ENCODE results near the gene SORT1. TPM values are rescaled to one million over a fixed set of nuclear protein-coding genes. Genes with fewer than 3 reads are reported as not detected.
"Not testable (repeated sequence)": the region's sequence is repeated elsewhere in the genome, so short reads cannot be mapped to it uniquely, and the experiment has no call there.

The SORT1 gene
- total and polyA plus RNA-seq, 2 of the 4 experiments (the other 2 are of a cell fraction), result 15.8 to 16.7 TPM

- H2AK9ac ChIP-seq (replicated peaks; ENCODE audit: low read depth, low read length, poor library complexity), result no peak overlapping the region
- DNase-seq (no peak), ATAC-seq (ENCODE audit: low read depth) (no peak)
- ChIA-PET CTCF (interaction anchor here (0.9 kb wide), 1 partner anchor 20 kb away, joined by 3 read pairs; no protein-coding TSS in a partner anchor), POLR2A (ENCODE audit: unreplicated experiment) (no interaction called here)
- H4K5ac ChIP-seq (ENCODE audit: low read depth, low read length), result no peak overlapping the region
- in situ Hi-C loops (cut with MboI; ENCODE audit: low sequenced_read_pairs), result no loop called here
- H3K4me2 ChIP-seq (ENCODE audit: low read depth, low read length), result no peak overlapping the region
- no peak overlapping the region for H3K9ac ChIP-seq (ENCODE audit: low read depth, low read length)
- peak overlapping the region; percentile 68; the same call in 1 of the 2 replicates for H2BK120ac ChIP-seq (ENCODE audit: low read depth, low read length)
- H3K36me3 ChIP-seq (ENCODE audit: control insufficient read depth, insufficient read depth, low read length), result no peaks in the 10 kb centered on the region
- peaks cover 29 to 74% of the 10 kb centered on the region in 2 experiments for H3K79me1 ChIP-seq (ENCODE audit: low read depth in 1 of 2, low read length in 2 of 2)
- BruUV-seq (replicated peaks), result no TSS peak
- intact Hi-C loops (cut with micrococcal nuclease), result no loop called here
- no peak overlapping the region for H3K56ac ChIP-seq (ENCODE audit: extremely low read depth, insufficient read depth, low read length)
- H2AFZ ChIP-seq (replicated peaks; ENCODE audit: low read length, poor library complexity), result no peak overlapping the region
- peak overlapping the region; percentile 21; the same call in 1 of the 2 replicates for H3K27ac ChIP-seq (ENCODE audit: insufficient read depth, low read length)
- peak overlapping the region in 1 of 2 experiments; percentile 63; a peak in 1 of 4 replicates for H4K8ac ChIP-seq (ENCODE audit: low read depth in 2 of 2, low read length in 2 of 2)
- H4K91ac ChIP-seq (ENCODE audit: insufficient read depth, low read depth, low read length), result 0 out of 2 replicates have a peak overlapping the region, but pooled peaks have one; percentile 30
- no peak for TF ChIP-seq CEBPB (IDR thresholded peaks at IDR 0.05; ENCODE audit: low read depth, low read length)
- TF ChIP-seq MAFK (IDR thresholded peaks at IDR 0.05; ENCODE audit: low read depth, low read length), result peak; percentile 57
- H2BK15ac ChIP-seq (ENCODE audit: low read depth, low read length), result peak overlapping the region; percentile 17; the same call in 2 of the 3 replicates
- no peaks in the 10 kb centered on the region for H4K20me1 ChIP-seq (ENCODE audit: insufficient read depth, low read length)
- H3K9me1 ChIP-seq (ENCODE audit: insufficient read depth, low read length), result peaks cover 17% of the 10 kb centered on the region
- H3K9me3 ChIP-seq (ENCODE audit: control insufficient read depth, insufficient read depth, low read length), result no peaks in the 10 kb centered on the region
- no peak overlapping the region for H3K4me3 ChIP-seq (ENCODE audit: insufficient read depth, low read depth, low read length)
- peak overlapping the region; percentile 86; the same call in 1 of the 2 replicates for H3K23ac ChIP-seq (ENCODE audit: low read depth, low read length)
- H3K4ac ChIP-seq (ENCODE audit: low read depth, low read length), result peak overlapping the region; percentile 81
- peak overlapping the region; percentile 94; the same call in 1 of the 2 replicates for H2AK5ac ChIP-seq (ENCODE audit: low read depth, low read length)
- peak overlapping the region; percentile 95 for H3K14ac ChIP-seq (replicated peaks; ENCODE audit: low read depth, low read length)
- peak overlapping the region; percentile 64; the same call in 1 of the 2 replicates for H2BK20ac ChIP-seq (ENCODE audit: low read depth, low read length)
- WGBS, 2 experiments (ENCODE audit: extremely low coverage in 2 of 2, insufficient read length in 1 of 2), result no CpG with 5 or more reads among the region's 4 CpGs
- dilution Hi-C loops (cut with HindIII; ENCODE audit: low sequenced_read_pairs, unreplicated experiment), result no loop called here
- H2BK5ac ChIP-seq (ENCODE audit: low read depth, low read length, poor library complexity, severe bottlenecking), result peak overlapping the region; percentile 95
- no peaks in the 10 kb centered on the region for H3K27me3 ChIP-seq (ENCODE audit: control insufficient read depth, insufficient read depth, low read length)
- H3K18ac ChIP-seq (ENCODE audit: low read depth, low read length), result peak overlapping the region; percentile 62; the same call in 1 of the 2 replicates
- H3K4me1 ChIP-seq (ENCODE audit: control insufficient read depth, insufficient read depth, low read length), result peaks cover 13% of the 10 kb centered on the region; the same call in 1 of the 2 replicates
These were observed 20.0 kb downstream of the SORT1 start for GRCh38 chr1:109377698-109378097.

- intact Hi-C loops (cut with micrococcal nuclease); H3K9ac ChIP-seq (ENCODE audit: low read depth, low read length); ATAC-seq (ENCODE audit: low read depth); CTCF ChIA-PET; H2AK9ac ChIP-seq (replicated peaks; ENCODE audit: low read depth, low read length, poor library complexity); POLR2A ChIA-PET (ENCODE audit: unreplicated experiment); H3K36me3 ChIP-seq (ENCODE audit: control insufficient read depth, insufficient read depth, low read length); dilution Hi-C loops (cut with HindIII; ENCODE audit: low sequenced_read_pairs, unreplicated experiment); H2AFZ ChIP-seq (replicated peaks; ENCODE audit: low read length, poor library complexity); in situ Hi-C loops (cut with MboI; ENCODE audit: low sequenced_read_pairs); BruUV-seq (replicated peaks); H4K20me1 ChIP-seq (ENCODE audit: insufficient read depth, low read length); H3K4me2 ChIP-seq (ENCODE audit: low read depth, low read length); H3K27me3 ChIP-seq (ENCODE audit: control insufficient read depth, insufficient read depth, low read length); H3K56ac ChIP-seq (ENCODE audit: extremely low read depth, insufficient read depth, low read length); H3K9me3 ChIP-seq (ENCODE audit: control insufficient read depth, insufficient read depth, low read length); H3K4me3 ChIP-seq (ENCODE audit: insufficient read depth, low read depth, low read length); DNase-seq: not testable (repeated sequence)
- peaks cover 17% of the 10 kb centered on the region for H3K9me1 ChIP-seq (ENCODE audit: insufficient read depth, low read length)
- H4K8ac ChIP-seq (ENCODE audit: low read depth in 2 of 2, low read length in 2 of 2), result peak overlapping the region in 1 of 2 experiments; percentile 69; a peak in 2 of 4 replicates
- H2BK15ac ChIP-seq (ENCODE audit: low read depth, low read length), result peak overlapping the region; percentile 72; the same call in 2 of the 3 replicates
- peak overlapping the region; percentile 34; the same call in 1 of the 2 replicates for H4K5ac ChIP-seq (ENCODE audit: low read depth, low read length)
- peaks cover 25 to 60% of the 10 kb centered on the region in 2 experiments for H3K79me1 ChIP-seq (ENCODE audit: low read depth in 1 of 2, low read length in 2 of 2)
- peak overlapping the region; percentile 31; the same call in 1 of the 2 replicates for H4K91ac ChIP-seq (ENCODE audit: insufficient read depth, low read depth, low read length)
- 0 out of 2 replicates have a peak overlapping the region, but pooled peaks have one; percentile 6 for H3K18ac ChIP-seq (ENCODE audit: low read depth, low read length)
- H2AK5ac ChIP-seq (ENCODE audit: low read depth, low read length), result peak overlapping the region; percentile 20; the same call in 1 of the 2 replicates
- peak overlapping the region; percentile 76 for H3K4ac ChIP-seq (ENCODE audit: low read depth, low read length)
- whole genome bisulfite sequencing, 2 experiments (ENCODE audit: extremely low coverage in 2 of 2, insufficient read length in 1 of 2), result no CpG with 5 or more reads among the region's 2 CpGs
- H2BK5ac ChIP-seq (ENCODE audit: low read depth, low read length, poor library complexity, severe bottlenecking), result peak overlapping the region; percentile 54
- 0 out of 2 replicates have a peak overlapping the region, but pooled peaks have one; percentile 10 for H3K14ac ChIP-seq (replicated peaks; ENCODE audit: low read depth, low read length)
- peaks cover 23% of the 10 kb centered on the region for H3K4me1 ChIP-seq (ENCODE audit: control insufficient read depth, insufficient read depth, low read length)
- peak overlapping the region; percentile 44; the same call in 1 of the 2 replicates for H3K23ac ChIP-seq (ENCODE audit: low read depth, low read length)
- H2BK20ac ChIP-seq (ENCODE audit: low read depth, low read length), result peak overlapping the region; percentile 42; the same call in 1 of the 2 replicates
- peak overlapping the region; percentile 27; the same call in 1 of the 2 replicates for H3K27ac ChIP-seq (ENCODE audit: insufficient read depth, low read length)
- peak overlapping the region; percentile 86; the same call in 1 of the 2 replicates for H2BK120ac ChIP-seq (ENCODE audit: low read depth, low read length)
These were observed 24.0 kb downstream of the SORT1 start for GRCh38 chr1:109373696-109374095.
